RWPE2 (cell line): ENCODE results near the gene TLCD1.

Experiments
- ATAC-seq: fragments of 200-7000 bp; cut with Tn5 transposase; 3 replicates; pipeline ENCODE4 v1.9.1; 2021; ENCODE audit warnings: low read depth
- DNase-seq: peaks from one replicate; pipeline ENCODE4 v3.0.0-alpha.2; 2020; ENCODE audit warnings: low spot score
- H3K27ac ChIP-seq: fragments of 450-650 bp; 2 replicates; pipeline ENCODE4 v1.5.1; 2017; ENCODE audit warnings: mild to moderate bottlenecking; ENCODE audit not compliant: poor library complexity, severe bottlenecking
- H3K27me3 ChIP-seq: fragments of 250-450 bp; sonication (Bioruptor Pico); 2 replicates; pipeline ENCODE4 v1.5.1; 2021; ENCODE audit warnings: mild to moderate bottlenecking, moderate library complexity; ENCODE audit not compliant: insufficient read depth, poor library complexity, severe bottlenecking
- H3K36me3 ChIP-seq: fragments of 250-450 bp; sonication (Bioruptor Pico); 2 replicates; pipeline ENCODE4 v1.5.1; 2020; ENCODE audit warnings: low read depth, mild to moderate bottlenecking, moderate library complexity
- H3K4me1 ChIP-seq: fragments of 250-450 bp; sonication (Bioruptor Pico); 2 replicates; pipeline ENCODE4 v1.5.1; 2021; ENCODE audit warnings: mild to moderate bottlenecking, moderate library complexity; ENCODE audit not compliant: insufficient read depth, poor library complexity, severe bottlenecking
- H3K4me3 ChIP-seq: fragments of 250-450 bp; sonication (Bioruptor Pico); 2 replicates; pipeline ENCODE4 v1.5.1; 2021; ENCODE audit warnings: mild to moderate bottlenecking, moderate library complexity; ENCODE audit not compliant: severe bottlenecking
- H3K9me3 ChIP-seq: fragments of 250-450 bp; sonication (Bioruptor Pico); 2 replicates; pipeline ENCODE4 v1.5.1; 2021; ENCODE audit warnings: mild to moderate bottlenecking, moderate library complexity; ENCODE audit not compliant: severe bottlenecking
- TF ChIP-seq, protein P1 (sequence below): fragments of 450-650 bp; IDR thresholded peaks from one replicate; pipeline ENCODE4 v1.5.1; 2017; ENCODE audit warnings: mild to moderate bottlenecking, moderate library complexity; ENCODE audit not compliant: poor library complexity, severe bottlenecking

TLCD1 gene

DNA sequence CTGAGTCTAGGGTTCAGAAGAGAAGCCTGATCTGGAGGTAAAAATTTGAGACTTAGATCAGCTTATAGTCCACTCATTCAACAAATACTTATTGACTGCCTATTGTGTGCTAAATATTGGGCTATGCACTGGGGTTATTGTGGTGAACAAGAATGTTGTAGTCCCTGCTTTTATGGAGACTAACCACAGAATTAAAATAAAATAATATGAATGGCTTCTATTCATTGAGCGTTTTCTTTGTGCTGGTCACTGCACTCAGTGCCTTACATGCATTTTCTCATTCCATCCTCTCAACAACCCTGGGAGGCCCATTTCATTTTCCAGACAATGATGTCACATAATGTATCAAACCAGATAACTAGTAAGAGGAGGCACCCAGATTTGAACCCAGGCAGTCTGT, 7.3 kb upstream of the TLCD1 start:
- ATAC-seq: no peak
- TF ChIP-seq, protein P1, sequence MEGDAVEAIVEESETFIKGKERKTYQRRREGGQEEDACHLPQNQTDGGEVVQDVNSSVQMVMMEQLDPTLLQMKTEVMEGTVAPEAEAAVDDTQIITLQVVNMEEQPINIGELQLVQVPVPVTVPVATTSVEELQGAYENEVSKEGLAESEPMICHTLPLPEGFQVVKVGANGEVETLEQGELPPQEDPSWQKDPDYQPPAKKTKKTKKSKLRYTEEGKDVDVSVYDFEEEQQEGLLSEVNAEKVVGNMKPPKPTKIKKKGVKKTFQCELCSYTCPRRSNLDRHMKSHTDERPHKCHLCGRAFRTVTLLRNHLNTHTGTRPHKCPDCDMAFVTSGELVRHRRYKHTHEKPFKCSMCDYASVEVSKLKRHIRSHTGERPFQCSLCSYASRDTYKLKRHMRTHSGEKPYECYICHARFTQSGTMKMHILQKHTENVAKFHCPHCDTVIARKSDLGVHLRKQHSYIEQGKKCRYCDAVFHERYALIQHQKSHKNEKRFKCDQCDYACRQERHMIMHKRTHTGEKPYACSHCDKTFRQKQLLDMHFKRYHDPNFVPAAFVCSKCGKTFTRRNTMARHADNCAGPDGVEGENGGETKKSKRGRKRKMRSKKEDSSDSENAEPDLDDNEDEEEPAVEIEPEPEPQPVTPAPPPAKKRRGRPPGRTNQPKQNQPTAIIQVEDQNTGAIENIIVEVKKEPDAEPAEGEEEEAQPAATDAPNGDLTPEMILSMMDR: no peak
- no peak overlapping the region for H3K4me3 ChIP-seq

DNA sequence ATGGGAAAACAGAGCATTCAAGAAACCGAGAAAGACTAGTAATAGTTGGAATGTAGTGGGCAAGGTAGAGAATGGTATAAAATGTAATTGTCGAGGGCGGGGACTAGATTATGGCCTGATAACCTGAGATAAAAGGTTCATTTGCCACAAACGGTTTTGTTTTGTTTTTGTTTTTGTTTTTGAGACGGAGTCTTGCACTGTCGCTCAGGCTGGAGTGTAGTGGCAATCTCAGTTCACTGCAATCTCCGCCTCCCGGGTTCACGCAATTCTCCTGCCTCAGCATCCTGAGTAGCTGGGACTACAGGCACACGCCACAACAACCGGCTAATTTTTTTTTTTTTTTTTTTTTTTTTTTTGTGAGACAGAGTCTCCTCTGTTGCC, 3.9 kb upstream of the TLCD1 start:
- Histone ChIP-seq H3K27me3 (no peaks in the 10 kb centered on the region), H3K9me3 (no peaks in the 10 kb centered on the region), H3K27ac (peak overlapping the region; percentile 92), H3K36me3 (peaks cover 2% of the 10 kb centered on the region), H3K4me3 (no peak overlapping the region), H3K4me1 (peaks cover 8% of the 10 kb centered on the region)
- no peak for DNase-seq
- TF ChIP-seq, protein P1: no peak
- no peak for ATAC-seq

More for the DNA sequence above, 7.3 kb upstream of the TLCD1 start:
- Histone ChIP-seq H3K4me1 (peaks cover 3% of the 10 kb centered on the region), H3K9me3 (no peaks in the 10 kb centered on the region), H3K27me3 (no peaks in the 10 kb centered on the region), H3K27ac (no peak overlapping the region), H3K36me3 (no peaks in the 10 kb centered on the region)
- DNase-seq: no peak

DNA sequence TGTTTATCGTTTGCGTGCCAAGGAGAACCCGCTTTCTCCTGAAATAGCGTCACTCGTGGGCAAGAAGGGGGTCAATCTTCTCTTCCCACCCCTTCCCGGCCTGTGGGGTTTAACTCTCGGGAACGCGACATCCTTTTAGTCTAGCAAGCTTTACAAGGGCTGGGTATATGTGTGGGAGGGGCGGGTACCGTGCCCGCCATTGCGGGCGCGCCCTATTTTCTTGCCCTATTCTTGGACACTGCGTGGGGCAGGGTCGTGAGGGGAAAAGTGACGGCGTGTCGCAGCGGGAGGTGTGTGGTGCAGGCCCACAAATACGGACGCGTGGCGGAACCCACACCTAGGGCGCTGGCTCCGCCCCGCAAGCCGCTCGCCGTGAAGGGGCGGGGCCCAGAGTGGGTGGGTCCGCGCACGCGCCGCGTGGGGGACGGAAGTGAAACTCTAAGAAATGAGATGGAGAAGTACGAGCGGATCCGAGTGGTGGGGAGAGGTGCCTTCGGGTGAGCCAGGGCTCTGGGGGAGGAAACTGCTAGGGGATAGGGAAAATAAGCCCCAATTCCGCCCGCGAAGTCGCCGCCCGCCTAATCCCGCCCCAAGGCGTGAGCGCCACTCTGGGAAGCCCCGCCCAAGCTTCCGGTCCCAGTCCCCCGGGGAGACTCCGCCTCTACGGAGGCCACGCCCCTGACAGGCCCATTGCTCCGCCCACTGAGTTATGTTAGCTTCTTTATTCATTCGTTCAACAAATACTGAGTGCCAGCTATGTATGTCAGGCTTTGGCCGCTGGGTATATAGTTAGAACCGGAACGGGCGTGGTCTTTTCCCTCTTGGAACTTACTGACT, 2.5 kb upstream of the TLCD1 start, which contains the start of gene NEK8:
TSS of gene NEK8 (plus strand) at position 425 of the 837 bp plus-strand sequence. CDS start at position 451, 26 bp downstream.
- ATAC-seq (peak; percentile 10), DNase-seq (peak; percentile 93)
- TF ChIP-seq, protein P1: no peak
- no peaks in the 10 kb centered on the region for H3K9me3 ChIP-seq
- peaks cover 16% of the 10 kb centered on the region for H3K4me1 ChIP-seq
- peak within 1 kb of the TSS; percentile 47 for H3K4me3 ChIP-seq
- peak within 1 kb of the TSS; percentile 92 for H3K27ac ChIP-seq
- no peaks in the 10 kb centered on the region for H3K27me3 ChIP-seq
- peaks cover 16% of the 10 kb centered on the region for H3K36me3 ChIP-seq

DNA sequence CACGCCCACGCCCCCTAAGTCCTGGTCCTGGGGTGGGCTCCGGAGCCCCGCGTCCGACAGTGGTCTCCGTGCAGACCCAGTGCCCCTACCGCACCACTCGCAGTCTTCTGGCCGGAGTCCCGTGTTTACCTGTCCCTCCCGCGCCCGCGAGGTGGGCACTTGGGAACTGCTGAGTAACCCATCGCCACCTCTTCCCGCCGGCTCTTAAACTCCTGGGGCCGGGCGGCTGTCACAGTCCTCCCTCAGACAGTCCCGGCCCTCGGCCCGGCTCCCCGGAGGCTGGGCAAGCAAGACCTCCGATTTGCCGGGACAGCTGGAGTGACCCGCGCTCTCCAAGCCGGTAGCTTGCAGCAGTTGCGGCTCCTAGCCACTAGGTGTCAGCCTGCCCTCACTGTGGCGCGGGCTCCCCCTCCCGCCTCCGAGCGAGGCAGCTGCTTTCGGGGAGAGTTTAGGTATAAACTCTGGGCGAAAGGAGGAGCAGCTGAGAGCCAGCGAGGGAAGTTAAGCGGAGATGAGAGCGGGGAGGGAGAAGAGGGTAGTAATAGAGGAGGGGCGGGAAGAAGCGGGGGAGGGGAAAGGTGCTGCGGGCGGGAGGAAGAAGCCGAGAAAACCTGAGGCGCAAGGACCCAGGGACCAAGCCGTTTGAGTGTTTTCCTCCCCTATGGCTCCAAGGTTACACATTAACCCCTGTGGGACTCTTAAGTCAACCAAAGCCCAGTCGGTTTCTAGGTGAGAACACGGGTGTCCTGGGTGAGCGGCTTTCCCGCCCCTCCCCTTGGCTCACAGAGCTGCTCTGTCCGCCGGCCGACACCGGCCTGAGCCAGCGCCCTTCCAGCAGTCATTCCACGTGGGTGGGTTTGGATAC, 826 bp upstream of the TLCD1 start:
- H3K4me3 ChIP-seq: peak overlapping the region; percentile 47
- H3K27ac ChIP-seq: peak overlapping the region; percentile 92
- H3K4me1 ChIP-seq: peaks cover 24% of the 10 kb centered on the region
- peaks cover 33% of the 10 kb centered on the region for H3K36me3 ChIP-seq
- no peaks in the 10 kb centered on the region for H3K9me3 ChIP-seq
- ATAC-seq (peak; percentile 45), DNase-seq (peak; percentile 91)
- H3K27me3 ChIP-seq: no peaks in the 10 kb centered on the region
- TF ChIP-seq, protein P1: peak; percentile 99
